Transverse colon (tissue), 3 donors: ENCODE measurements around the gene TRIP13.

Source experiments
- POLR2A ChIP-seq: fragments of 450-650 bp; IDR thresholded peaks from one replicate; pipeline ENCODE4 v1.6.1; 2016; ENCODE audit warnings: antibody characterized with exemption, mild to moderate bottlenecking, moderate library complexity
- TF ChIP-seq, protein P1 (sequence below), 5 experiments: fragments of 200-600 bp in 3 of 5; fragments of 450-650 bp in 2 of 5; sonication (generic) in 3 of 5; IDR thresholded peaks; 1 replicate in 2 of 5; 2 replicates in 3 of 5; pipeline ENCODE4 v1.5.1; 2016 to 2017; ENCODE audit warnings: antibody characterized with exemption in 5 of 5, inconsistent platforms in 3 of 5, mild to moderate bottlenecking in 2 of 5, moderate library complexity in 1 of 5

- TF ChIP-seq, protein P1, sequence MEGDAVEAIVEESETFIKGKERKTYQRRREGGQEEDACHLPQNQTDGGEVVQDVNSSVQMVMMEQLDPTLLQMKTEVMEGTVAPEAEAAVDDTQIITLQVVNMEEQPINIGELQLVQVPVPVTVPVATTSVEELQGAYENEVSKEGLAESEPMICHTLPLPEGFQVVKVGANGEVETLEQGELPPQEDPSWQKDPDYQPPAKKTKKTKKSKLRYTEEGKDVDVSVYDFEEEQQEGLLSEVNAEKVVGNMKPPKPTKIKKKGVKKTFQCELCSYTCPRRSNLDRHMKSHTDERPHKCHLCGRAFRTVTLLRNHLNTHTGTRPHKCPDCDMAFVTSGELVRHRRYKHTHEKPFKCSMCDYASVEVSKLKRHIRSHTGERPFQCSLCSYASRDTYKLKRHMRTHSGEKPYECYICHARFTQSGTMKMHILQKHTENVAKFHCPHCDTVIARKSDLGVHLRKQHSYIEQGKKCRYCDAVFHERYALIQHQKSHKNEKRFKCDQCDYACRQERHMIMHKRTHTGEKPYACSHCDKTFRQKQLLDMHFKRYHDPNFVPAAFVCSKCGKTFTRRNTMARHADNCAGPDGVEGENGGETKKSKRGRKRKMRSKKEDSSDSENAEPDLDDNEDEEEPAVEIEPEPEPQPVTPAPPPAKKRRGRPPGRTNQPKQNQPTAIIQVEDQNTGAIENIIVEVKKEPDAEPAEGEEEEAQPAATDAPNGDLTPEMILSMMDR (IDR thresholded peaks at IDR 0.05), result no peak
- no peak for TF ChIP-seq POLR2A
These were observed 44.7 kb downstream of the TRIP13 start for GRCh38 chr5:937151-937924.
